ENCODE data around the gene LAMC3.

LAMC3 gene

GRCh38 chr9:131018621-131019020 is 9.6 kb downstream of the LAMC3 start:
- no peak overlapping the region for H3K4me3 ChIP-seq (ENCODE audit: low read depth, low read length)
- TF ChIP-seq CTCF (IDR thresholded peaks at IDR 0.05; ENCODE audit: borderline replicate concordance, insufficient read depth, low read depth, low read length): no peak

- no peak overlapping the region for H3K4me3 ChIP-seq (ENCODE audit: low read depth, low read length)
- TF ChIP-seq CTCF (IDR thresholded peaks at IDR 0.05; ENCODE audit: borderline replicate concordance, insufficient read depth, low read depth, low read length): no peak
These were observed 10.6 kb downstream of the LAMC3 start for GRCh38 chr9:131019388-131020239.

GRCh38 chr9:131020388-131020787 is 11.4 kb downstream of the LAMC3 start:
- H3K4me3 ChIP-seq (ENCODE audit: low read depth, low read length): no peak overlapping the region
- no peak for TF ChIP-seq CTCF (IDR thresholded peaks at IDR 0.05; ENCODE audit: borderline replicate concordance, insufficient read depth, low read depth, low read length)

GRCh38 chr9:131020862-131021261 is 11.9 kb downstream of the LAMC3 start:
- TF ChIP-seq CTCF (IDR thresholded peaks at IDR 0.05; ENCODE audit: borderline replicate concordance, insufficient read depth, low read depth, low read length): no peak
- H3K4me3 ChIP-seq (ENCODE audit: low read depth, low read length): no peak overlapping the region

GRCh38 chr9:131021785-131022184 is 12.8 kb downstream of the LAMC3 start:
- no peak for TF ChIP-seq CTCF (IDR thresholded peaks at IDR 0.05; ENCODE audit: borderline replicate concordance, insufficient read depth, low read depth, low read length)
- no peak overlapping the region for H3K4me3 ChIP-seq (ENCODE audit: low read depth, low read length)

- no peak overlapping the region for H3K4me3 ChIP-seq (ENCODE audit: low read depth, low read length)
- TF ChIP-seq CTCF (IDR thresholded peaks at IDR 0.05; ENCODE audit: borderline replicate concordance, insufficient read depth, low read depth, low read length): no peak
These were observed 16.2 kb downstream of the LAMC3 start for GRCh38 chr9:131024978-131025868.
